Thyroid gland (tissue), 4 donors: Measurements from ENCODE around the gene PRCP.

Experiments used
- POLR2A ChIP-seq, 2 donors: fragments of 450-650 bp; IDR thresholded peaks; one replicate each; pipeline ENCODE4 v1.6.1; 2017; ENCODE audit warnings: antibody characterized with exemption in 2 of 2, mild to moderate bottlenecking in 2 of 2, moderate library complexity in 1 of 2
- TF ChIP-seq, protein P1 (sequence below), 6 experiments: fragments of 200-600 bp in 3 of 6; fragments of 450-650 bp in 3 of 6; sonication (generic) in 3 of 6; IDR thresholded peaks; one replicate each; pipeline ENCODE4 v1.5.1; 2016 to 2019; ENCODE audit warnings: antibody characterized with exemption in 6 of 6, mild to moderate bottlenecking in 2 of 6, inconsistent platforms in 1 of 6, moderate library complexity in 1 of 6

DNA sequence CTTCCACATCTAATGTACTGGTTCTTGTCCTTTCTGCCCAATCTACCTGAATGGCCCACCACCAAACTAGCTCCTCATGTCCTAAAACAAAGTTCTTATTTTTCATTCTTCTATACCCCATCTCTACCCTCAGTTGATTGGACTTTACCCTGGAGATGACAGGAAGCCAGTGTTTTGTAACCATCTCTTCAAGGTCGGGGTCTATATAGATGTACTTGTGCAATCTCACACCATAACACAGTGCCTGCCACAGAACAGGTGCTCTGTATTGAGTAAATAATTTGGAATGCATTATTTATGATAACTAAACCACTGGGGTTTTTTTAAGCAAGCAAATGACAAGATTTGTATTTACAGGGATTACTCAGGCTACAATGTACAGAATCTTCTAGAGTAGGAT lies 89.9 kb downstream of the PRCP start:
- TF ChIP-seq, protein P1, sequence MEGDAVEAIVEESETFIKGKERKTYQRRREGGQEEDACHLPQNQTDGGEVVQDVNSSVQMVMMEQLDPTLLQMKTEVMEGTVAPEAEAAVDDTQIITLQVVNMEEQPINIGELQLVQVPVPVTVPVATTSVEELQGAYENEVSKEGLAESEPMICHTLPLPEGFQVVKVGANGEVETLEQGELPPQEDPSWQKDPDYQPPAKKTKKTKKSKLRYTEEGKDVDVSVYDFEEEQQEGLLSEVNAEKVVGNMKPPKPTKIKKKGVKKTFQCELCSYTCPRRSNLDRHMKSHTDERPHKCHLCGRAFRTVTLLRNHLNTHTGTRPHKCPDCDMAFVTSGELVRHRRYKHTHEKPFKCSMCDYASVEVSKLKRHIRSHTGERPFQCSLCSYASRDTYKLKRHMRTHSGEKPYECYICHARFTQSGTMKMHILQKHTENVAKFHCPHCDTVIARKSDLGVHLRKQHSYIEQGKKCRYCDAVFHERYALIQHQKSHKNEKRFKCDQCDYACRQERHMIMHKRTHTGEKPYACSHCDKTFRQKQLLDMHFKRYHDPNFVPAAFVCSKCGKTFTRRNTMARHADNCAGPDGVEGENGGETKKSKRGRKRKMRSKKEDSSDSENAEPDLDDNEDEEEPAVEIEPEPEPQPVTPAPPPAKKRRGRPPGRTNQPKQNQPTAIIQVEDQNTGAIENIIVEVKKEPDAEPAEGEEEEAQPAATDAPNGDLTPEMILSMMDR (IDR thresholded peaks at IDR 0.05), result no peak
- no peak for TF ChIP-seq POLR2A (IDR thresholded peaks at IDR 0.05)
